GM18498 (cell line): ENCODE data around the gene KANSL1.

Experiments used
- ATAC-seq: cut with Tn5 transposase; IDR thresholded peaks from one replicate; pipeline ENCODE4 v1.9.1; 2021; ENCODE audit warnings: mild to moderate bottlenecking, moderate library complexity; ENCODE audit not compliant: unreplicated experiment

The KANSL1 gene

GRCh38 chr17:46141645-46142044, 51.6 kb downstream of the KANSL1 start:
- ATAC-seq = no peak

- ATAC-seq = no peak
Observed at GRCh38 chr17:46140645-46141197, 52.5 kb downstream of the KANSL1 start.

- no peak for ATAC-seq
Observed at GRCh38 chr17:46139432-46140210, 53.6 kb downstream of the KANSL1 start.

GRCh38 chr17:46138473-46138872, 54.8 kb downstream of the KANSL1 start:
- ATAC-seq = no peak

- ATAC-seq = no peak
Observed at GRCh38 chr17:46136820-46137219, 56.4 kb downstream of the KANSL1 start.

- no peak for ATAC-seq
Observed at GRCh38 chr17:46135879-46136563, 57.2 kb downstream of the KANSL1 start.

GRCh38 chr17:46135126-46135812, 58.0 kb downstream of the KANSL1 start:
- no peak for ATAC-seq

GRCh38 chr17:46129302-46129701, 63.9 kb downstream of the KANSL1 start:
- no peak for ATAC-seq

- ATAC-seq = no peak
Observed at GRCh38 chr17:46128453-46128852, 64.8 kb downstream of the KANSL1 start.

- ATAC-seq = no peak
Observed at GRCh38 chr17:46127524-46127923, 65.7 kb downstream of the KANSL1 start.

GRCh38 chr17:46126840-46127239, 66.4 kb downstream of the KANSL1 start:
- ATAC-seq = no peak

GRCh38 chr17:46125831-46126230, 67.4 kb downstream of the KANSL1 start:
- no peak for ATAC-seq

GRCh38 chr17:46124695-46125592, 68.3 kb downstream of the KANSL1 start:
- ATAC-seq = no peak

- no peak for ATAC-seq
Observed at GRCh38 chr17:46123607-46124006, 69.6 kb downstream of the KANSL1 start.

- ATAC-seq = no peak
Observed at GRCh38 chr17:46122486-46122871, 70.8 kb downstream of the KANSL1 start.

- ATAC-seq = no peak
Observed at GRCh38 chr17:46121841-46122485, 71.3 kb downstream of the KANSL1 start.

- ATAC-seq = no peak
Observed at GRCh38 chr17:46121165-46121764, 72.0 kb downstream of the KANSL1 start.

GRCh38 chr17:46120537-46120936, 72.7 kb downstream of the KANSL1 start:
- no peak for ATAC-seq

GRCh38 chr17:46120078-46120477, 73.2 kb downstream of the KANSL1 start:
- ATAC-seq = no peak

GRCh38 chr17:46118964-46119363, 74.3 kb downstream of the KANSL1 start:
- ATAC-seq = no peak
